NCI-H345 (cell line): ENCODE measurements around the gene SHANK1.

Source experiments
- DNase-seq: peaks from one replicate; lab custom pipeline; 2025; lab: John Stamatoyannopoulos, UW

SHANK1 gene

GRCh38 chr19:50711805-50712204, 7.8 kb downstream of the SHANK1 start:
- DNase-seq: no peak

- no peak for DNase-seq
Measured at GRCh38 chr19:50711196-50711595, 8.4 kb downstream of the SHANK1 start.

GRCh38 chr19:50710612-50711011, 9.0 kb downstream of the SHANK1 start:
- DNase-seq: no peak

GRCh38 chr19:50710094-50710493, 9.5 kb downstream of the SHANK1 start:
- no peak for DNase-seq

GRCh38 chr19:50708179-50708879, 11.3 kb downstream of the SHANK1 start:
- no peak for DNase-seq

- no peak for DNase-seq
Measured at GRCh38 chr19:50706387-50706786, 13.2 kb downstream of the SHANK1 start.

- DNase-seq: no peak
Measured at GRCh38 chr19:50705422-50706019, 14.1 kb downstream of the SHANK1 start.

- DNase-seq: no peak
Measured at GRCh38 chr19:50703915-50704796, 15.4 kb downstream of the SHANK1 start.

GRCh38 chr19:50702871-50703829, 16.5 kb downstream of the SHANK1 start:
- no peak for DNase-seq

GRCh38 chr19:50702158-50702870, 17.3 kb downstream of the SHANK1 start:
- DNase-seq: no peak

- DNase-seq: no peak
Measured at GRCh38 chr19:50701367-50701985, 18.1 kb downstream of the SHANK1 start.

- no peak for DNase-seq
Measured at GRCh38 chr19:50697414-50698124, 22.0 kb downstream of the SHANK1 start.

- no peak for DNase-seq
Measured at GRCh38 chr19:50696094-50696483, 23.5 kb downstream of the SHANK1 start.

GRCh38 chr19:50695251-50696093, 24.1 kb downstream of the SHANK1 start:
- DNase-seq: no peak

GRCh38 chr19:50694815-50695145, 24.8 kb downstream of the SHANK1 start:
- DNase-seq: no peak

- DNase-seq: no peak
Measured at GRCh38 chr19:50693064-50693975, 26.3 kb downstream of the SHANK1 start.

- no peak for DNase-seq
Measured at GRCh38 chr19:50690439-50690838, 29.2 kb downstream of the SHANK1 start.

- no peak for DNase-seq
Measured at GRCh38 chr19:50688766-50689165, 30.8 kb downstream of the SHANK1 start.
